Testis (tissue), 2 donors: Measurements from ENCODE around the gene PDZD4.

ENCODE experiments used
- POLR2A ChIP-seq: fragments of 450-650 bp; IDR thresholded peaks from one replicate; pipeline ENCODE4 v1.6.1; 2017; ENCODE audit warnings: antibody characterized with exemption, mild to moderate bottlenecking, moderate library complexity
- TF ChIP-seq, protein P1 (sequence below), 3 experiments: fragments of 450-650 bp in 2 of 3; fragments of 200-600 bp in 1 of 3; sonication (generic) in 1 of 3; IDR thresholded peaks; one replicate each; pipeline ENCODE4 v1.5.1; 2016 to 2019; ENCODE audit warnings: antibody characterized with exemption in 3 of 3, mild to moderate bottlenecking in 2 of 3, moderate library complexity in 1 of 3

DNA sequence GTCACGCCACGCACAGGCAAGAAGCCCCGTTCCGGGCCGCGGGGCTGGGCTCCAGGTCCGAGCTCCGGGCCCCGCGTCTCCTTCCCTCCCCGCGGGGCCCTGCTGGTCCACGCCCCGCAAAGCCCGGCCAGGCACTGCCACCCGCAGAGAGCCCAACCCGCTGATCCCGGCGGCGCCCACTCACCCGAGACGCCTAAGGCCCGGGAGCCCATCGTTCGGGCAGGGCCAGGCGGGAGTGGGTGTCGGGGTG is 870 bp downstream of the PDZD4 start:
- TF ChIP-seq, protein P1, sequence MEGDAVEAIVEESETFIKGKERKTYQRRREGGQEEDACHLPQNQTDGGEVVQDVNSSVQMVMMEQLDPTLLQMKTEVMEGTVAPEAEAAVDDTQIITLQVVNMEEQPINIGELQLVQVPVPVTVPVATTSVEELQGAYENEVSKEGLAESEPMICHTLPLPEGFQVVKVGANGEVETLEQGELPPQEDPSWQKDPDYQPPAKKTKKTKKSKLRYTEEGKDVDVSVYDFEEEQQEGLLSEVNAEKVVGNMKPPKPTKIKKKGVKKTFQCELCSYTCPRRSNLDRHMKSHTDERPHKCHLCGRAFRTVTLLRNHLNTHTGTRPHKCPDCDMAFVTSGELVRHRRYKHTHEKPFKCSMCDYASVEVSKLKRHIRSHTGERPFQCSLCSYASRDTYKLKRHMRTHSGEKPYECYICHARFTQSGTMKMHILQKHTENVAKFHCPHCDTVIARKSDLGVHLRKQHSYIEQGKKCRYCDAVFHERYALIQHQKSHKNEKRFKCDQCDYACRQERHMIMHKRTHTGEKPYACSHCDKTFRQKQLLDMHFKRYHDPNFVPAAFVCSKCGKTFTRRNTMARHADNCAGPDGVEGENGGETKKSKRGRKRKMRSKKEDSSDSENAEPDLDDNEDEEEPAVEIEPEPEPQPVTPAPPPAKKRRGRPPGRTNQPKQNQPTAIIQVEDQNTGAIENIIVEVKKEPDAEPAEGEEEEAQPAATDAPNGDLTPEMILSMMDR (IDR thresholded peaks at IDR 0.05), result no peak
- no peak for TF ChIP-seq POLR2A
